NCI-H1105 treated with DMSO at 0.1 percent for 48 hours (cell line): ENCODE measurements around the gene KHDRBS1.
"Not testable (repeated sequence)": the region's sequence is repeated elsewhere in the genome, so short reads cannot be mapped to it uniquely, and the experiment has no call there.

Experiments
- DNase-seq: peaks from one replicate; lab custom pipeline; 2025; lab: John Stamatoyannopoulos, UW

KHDRBS1 gene

DNA sequence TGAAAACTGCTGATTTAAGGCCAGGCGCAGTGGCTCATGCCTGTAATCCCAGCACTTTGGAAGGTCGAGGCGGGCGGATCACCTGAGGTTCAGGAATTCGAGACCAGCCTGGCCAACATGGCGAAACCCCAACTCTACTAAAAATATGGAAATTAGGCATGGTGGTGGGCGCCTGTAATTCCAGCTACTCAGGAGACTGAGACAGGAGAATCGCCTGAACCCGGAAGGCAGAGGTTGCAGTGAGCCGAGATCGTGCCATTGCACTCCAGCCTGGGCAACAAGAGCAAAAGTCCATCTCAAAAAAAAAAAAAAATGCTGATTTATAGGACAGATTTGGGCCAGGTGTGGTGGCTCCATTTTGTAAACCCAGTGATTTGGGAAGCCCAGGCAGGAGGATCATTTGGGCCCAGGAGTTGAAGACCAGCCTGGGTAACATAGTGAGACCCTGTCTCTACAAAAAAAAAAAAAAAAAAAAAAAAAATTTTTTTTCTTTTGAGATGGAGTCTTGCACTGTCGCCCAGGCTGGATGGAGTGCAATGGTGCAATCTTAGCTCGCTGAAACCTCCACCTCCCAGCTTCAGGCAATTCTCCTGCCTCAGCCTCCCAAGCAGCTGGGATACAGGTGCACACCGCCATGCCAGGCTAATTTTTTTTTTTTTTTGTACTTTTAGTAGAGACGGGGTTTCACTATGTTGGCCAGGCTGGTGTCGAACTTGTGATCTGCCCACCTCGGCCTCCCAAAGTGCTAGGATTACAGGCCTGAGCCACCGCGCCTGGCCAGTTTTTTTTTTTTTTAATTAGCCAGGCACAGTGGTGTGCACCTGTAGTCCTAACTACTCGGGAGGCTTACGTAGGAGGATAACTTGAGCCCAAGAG lies 52.2 kb downstream of the KHDRBS1 start:
- not testable (repeated sequence) for DNase-seq

DNA sequence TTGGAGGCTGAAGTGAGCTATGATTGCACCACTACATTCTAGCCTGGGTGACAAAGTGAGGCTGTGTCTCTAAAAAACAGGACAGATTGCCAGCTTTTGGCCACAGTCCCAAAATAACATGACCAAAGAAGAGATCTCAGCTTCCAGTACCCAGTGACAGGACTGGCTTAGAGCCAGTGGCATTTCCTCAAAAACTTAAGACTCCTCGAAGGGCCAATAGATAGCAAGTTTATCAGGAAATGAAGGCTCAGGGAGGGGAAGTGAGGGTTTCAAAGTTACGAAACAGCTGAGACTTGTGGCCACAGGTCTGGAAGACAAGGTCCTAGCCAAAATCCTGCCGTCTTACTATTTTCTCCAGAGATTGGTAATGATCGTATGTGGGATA lies 52.8 kb downstream of the KHDRBS1 start:
- DNase-seq: peak; percentile 48

GRCh38 chr1:32068957-32069588 lies 55.4 kb downstream of the KHDRBS1 start:
- no peak for DNase-seq

DNA sequence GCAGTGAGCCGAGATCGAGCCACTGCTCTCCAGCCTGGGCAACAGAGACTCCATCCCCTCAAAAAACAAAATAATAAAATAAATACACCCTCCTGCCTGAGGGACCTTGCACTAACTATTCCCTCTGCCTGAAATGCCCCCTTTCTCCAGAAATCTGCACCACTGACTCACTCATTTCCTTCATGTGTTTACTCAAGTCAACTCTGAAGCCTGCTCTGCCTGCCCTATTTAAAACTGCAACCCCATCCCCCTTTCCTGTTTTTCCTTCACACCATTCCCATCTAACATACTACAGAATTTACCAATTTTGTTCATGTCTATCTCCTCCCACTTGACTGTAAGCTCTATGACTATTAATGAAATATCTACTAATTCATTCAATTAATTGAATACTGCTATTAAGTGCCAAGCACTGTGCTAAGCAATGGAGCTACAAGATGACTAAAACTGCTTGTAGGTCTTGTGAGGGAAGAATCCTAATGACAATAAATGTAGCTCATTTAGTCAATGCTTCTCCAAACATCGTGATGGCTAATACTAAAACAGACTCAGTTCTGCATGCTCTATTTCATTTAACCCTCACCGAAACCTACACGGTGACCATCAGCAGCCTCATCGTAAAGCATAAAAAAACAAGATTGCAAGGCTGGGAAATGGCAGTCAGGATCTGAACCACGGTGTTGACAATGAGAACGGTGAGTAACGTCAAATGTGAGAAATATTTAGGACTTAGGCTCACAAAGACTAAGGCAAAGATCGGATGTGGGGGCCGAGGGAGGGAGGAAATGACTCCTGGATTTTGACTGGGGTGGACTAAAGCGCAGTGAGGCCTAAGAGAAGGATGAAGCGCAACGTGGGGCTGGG lies 58.3 kb downstream of the KHDRBS1 start:
- no peak for DNase-seq

- peak; percentile 98 for DNase-seq
Measured at GRCh38 chr1:32072622-32073298, 59.1 kb downstream of the KHDRBS1 start, which contains the start of gene TMEM39B. Gene TMEM39B, plus strand, starts transcription at chr1:32072939. Its CDS starts 109 bp downstream, at chr1:32073048.

DNA sequence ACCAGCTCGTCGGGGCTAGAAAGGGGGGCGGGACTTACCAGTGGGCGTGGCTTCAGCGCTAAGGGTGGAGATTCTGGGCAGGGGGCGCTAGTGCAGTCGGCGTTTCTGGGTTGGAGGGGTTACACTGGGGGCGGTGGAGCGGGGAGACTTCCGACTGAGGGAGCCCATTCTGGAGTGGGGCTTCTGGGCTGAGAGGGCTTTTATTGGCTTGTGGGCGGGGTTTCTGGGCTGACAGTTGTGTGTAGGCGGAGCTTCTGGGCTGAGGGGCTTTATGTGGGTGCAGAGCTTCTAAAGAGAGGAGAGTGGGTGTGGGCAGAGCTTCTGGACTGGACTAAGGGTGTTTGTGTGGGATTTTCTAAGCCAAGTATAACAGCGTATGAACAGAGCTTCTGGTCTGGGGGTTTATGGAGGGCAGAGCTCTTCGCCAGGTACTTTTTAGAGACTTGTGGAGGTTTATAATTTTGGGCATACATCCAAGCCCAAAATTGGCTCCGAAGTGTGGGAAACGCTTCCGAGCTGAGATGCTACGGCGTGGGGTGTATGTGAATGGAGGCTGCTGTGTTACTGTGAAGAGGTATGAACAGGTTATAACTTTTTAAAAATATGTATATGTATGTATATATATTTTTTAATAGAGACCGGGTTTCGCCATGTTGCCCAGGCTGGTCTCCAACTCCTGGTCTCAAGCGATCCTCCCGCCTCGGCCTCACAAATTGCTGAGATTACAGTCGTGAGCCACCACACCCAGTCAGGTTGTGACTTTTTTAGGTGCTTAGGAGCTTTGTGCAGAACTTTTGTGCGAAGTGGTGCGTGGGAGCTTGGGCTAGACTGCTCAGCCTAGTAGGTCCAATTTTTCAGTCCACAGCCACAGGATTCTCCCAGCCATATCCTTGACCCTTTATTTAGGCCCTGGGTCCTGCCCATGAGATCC lies 59.9 kb downstream of the KHDRBS1 start:
- DNase-seq: peak; percentile 87

DNA sequence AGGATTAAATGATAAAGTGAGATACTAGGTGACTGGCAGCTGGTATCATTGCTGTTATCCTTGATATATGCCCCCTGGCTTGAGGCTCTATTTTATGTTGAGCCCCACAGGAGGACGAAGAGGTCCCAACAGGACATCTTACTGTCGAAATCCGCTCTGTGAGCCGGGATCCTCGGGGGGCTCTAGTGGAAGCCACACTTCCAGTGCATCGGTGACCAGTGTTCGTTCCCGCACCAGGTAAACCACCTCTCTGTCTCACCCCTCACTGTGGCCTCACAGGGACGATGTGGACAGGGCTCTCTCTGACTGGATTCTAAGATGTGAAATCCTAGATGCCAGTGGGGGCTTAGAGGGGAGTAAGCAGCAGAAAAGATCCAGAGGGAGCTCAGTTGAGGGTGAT lies 61.2 kb downstream of the KHDRBS1 start:
- DNase-seq: no peak

- DNase-seq: no peak
Measured at GRCh38 chr1:32077451-32077850, 63.8 kb downstream of the KHDRBS1 start.

GRCh38 chr1:32082022-32082421 lies 68.4 kb downstream of the KHDRBS1 start:
- DNase-seq: no peak

DNA sequence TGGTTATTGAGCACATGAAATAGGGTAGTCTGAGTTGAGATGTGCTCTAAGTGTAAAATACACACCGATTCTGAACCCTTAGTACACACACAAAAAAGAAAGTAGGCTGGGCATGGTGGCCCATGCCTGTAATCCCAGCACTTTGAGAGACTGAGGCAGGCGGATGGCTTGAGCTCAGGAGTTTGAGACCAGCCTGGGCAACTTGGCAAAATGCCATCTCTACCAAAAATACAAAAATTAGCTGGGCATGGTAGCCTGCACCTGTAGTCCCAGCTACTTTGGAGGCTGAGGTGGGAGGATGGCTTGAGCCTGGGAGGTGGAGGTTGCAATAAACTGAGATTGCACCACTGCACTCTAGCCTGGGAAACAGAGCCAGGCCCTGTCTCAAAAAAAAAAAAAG lies 72.7 kb downstream of the KHDRBS1 start:
- DNase-seq: not testable (repeated sequence)

GRCh38 chr1:32091176-32091575 lies 77.5 kb downstream of the KHDRBS1 start:
- no peak for DNase-seq

- DNase-seq: no peak
Measured at GRCh38 chr1:32091591-32091990, 77.9 kb downstream of the KHDRBS1 start.
